H1 (cell line): ENCODE data around the gene RAPGEF5. TPM values are rescaled to one million over a fixed set of nuclear protein-coding genes. Genes with fewer than 3 reads are reported as not detected.

ENCODE experiments used
- CTCF ChIA-PET: fragments of 300-600 bp; sonication (Branson Sonifier 250); formaldehyde crosslinking; loops from one replicate; lab custom pipeline; 2021; ENCODE audit not compliant: partially characterized antibody; lab: Charles Lee
- POLR2A ChIA-PET: fragments of 300-600 bp; sonication (Branson Sonifier 250); formaldehyde crosslinking; loops from one replicate; lab custom pipeline; 2021; ENCODE audit warnings: inconsistent platforms; ENCODE audit not compliant: partially characterized antibody; lab: Charles Lee
- DNase-seq, 2 experiments: peaks; one replicate each; pipeline versions ENCODE4 v3.0.0 to v3.0.0-alpha.2; 2010 to 2022; ENCODE audit warnings: low spot score in 2 of 2, low read depth in 1 of 2, mixed read lengths in 1 of 2
- FAIRE-seq: peaks from 2 replicates; lab custom pipeline; 2011; peaks lifted over from hg19 to GRCh38; lab: Jason Lieb, UNC
- H2AFZ ChIP-seq: 2 replicates; pipeline ENCODE4 v1.8.1; 2012; ENCODE audit warnings: low read length, inconsistent platforms
- H2AK5ac ChIP-seq: 2 replicates; pipeline ENCODE4 v1.6.1; 2013; ENCODE audit warnings: low read depth, low read length
- H2BK120ac ChIP-seq: replicated peaks from 2 replicates; pipeline ENCODE3; 2013; ENCODE audit warnings: low read depth, low read length, inconsistent platforms
- H2BK12ac ChIP-seq: 2 replicates; pipeline ENCODE4 v1.6.1; 2013; ENCODE audit warnings: low read depth, low read length
- H2BK15ac ChIP-seq: 2 replicates; pipeline ENCODE4 v1.6.1; 2013; ENCODE audit warnings: low read length
- H2BK20ac ChIP-seq: 2 replicates; pipeline ENCODE4 v1.6.1; 2013; ENCODE audit warnings: low read length
- H2BK5ac ChIP-seq: 2 replicates; pipeline ENCODE4 v1.6.1; 2013; ENCODE audit warnings: low read depth, low read length
- H3K14ac ChIP-seq: 2 replicates; pipeline ENCODE4 v1.6.1; 2013; ENCODE audit warnings: inconsistent platforms; ENCODE audit not compliant: insufficient read length
- H3K18ac ChIP-seq: 2 replicates; pipeline ENCODE4 v1.6.1; 2013; ENCODE audit warnings: low read length; ENCODE audit errors: extremely low read depth
- H3K23ac ChIP-seq: 2 replicates; pipeline ENCODE4 v1.6.1; 2013; ENCODE audit warnings: inconsistent platforms; ENCODE audit not compliant: insufficient read length
- H3K23me2 ChIP-seq: 2 replicates; pipeline ENCODE4 v1.6.1; 2013; ENCODE audit warnings: low read depth, low read length
- H3K27ac ChIP-seq: 2 replicates; pipeline ENCODE4 v1.6.1; 2011; ENCODE audit warnings: low read depth, low read length, inconsistent platforms
- H3K27me3 ChIP-seq, 4 experiments: replicated peaks in 1 of 4; 1 replicate in 1 of 4; 2 replicates in 3 of 4; pipeline versions ENCODE4 v1.6.1 to v1.8.1; 2011 to 2013; ENCODE audit warnings: low read length in 3 of 4, mild to moderate bottlenecking in 3 of 4, inconsistent platforms in 2 of 4, mixed read lengths in 2 of 4, moderate library complexity in 1 of 4; ENCODE audit not compliant: control insufficient read depth in 3 of 4, insufficient read depth in 3 of 4; ENCODE audit errors: extremely low read depth in 1 of 4
- H3K36me3 ChIP-seq, 4 experiments: 2 replicates each; pipeline versions ENCODE4 v1.6.1 to v1.8.1; 2011 to 2013; ENCODE audit warnings: mild to moderate bottlenecking in 4 of 4, low read length in 3 of 4, moderate library complexity in 2 of 4, control low read depth in 1 of 4, inconsistent platforms in 1 of 4; ENCODE audit not compliant: insufficient read depth in 4 of 4, control insufficient read depth in 2 of 4
- H3K4ac ChIP-seq: replicated peaks from 2 replicates; pipeline ENCODE3; 2013; ENCODE audit warnings: low read length, low read depth, mixed read lengths, inconsistent platforms; ENCODE audit not compliant: insufficient read length
- H3K4me1 ChIP-seq, 4 experiments: replicated peaks in 1 of 4; 1 replicate in 1 of 4; 2 replicates in 3 of 4; pipeline versions ENCODE4 v1.6.1 to v1.8.1; 2011 to 2013; ENCODE audit warnings: low read length in 3 of 4, inconsistent platforms in 2 of 4, mixed read lengths in 1 of 4; ENCODE audit not compliant: insufficient read depth in 4 of 4, control insufficient read depth in 3 of 4
- H3K4me2 ChIP-seq, 2 experiments: 2 replicates each; pipeline versions ENCODE4 v1.6.1 to v1.8.1; 2011 to 2013; ENCODE audit warnings: low read depth in 2 of 2, low read length in 2 of 2, control low read depth in 1 of 2, inconsistent platforms in 1 of 2, mild to moderate bottlenecking in 1 of 2; ENCODE audit not compliant: insufficient read depth in 1 of 2
- H3K4me3 ChIP-seq, 4 experiments: fragments of 200-600, 300-600 bp in 1 of 4; sonication (generic), shearing (Covaris generic), sonication (Bioruptor Twin) in 1 of 4; 2 replicates each; pipeline versions ENCODE4 v1.5.1 to v1.8.1; 2011 to 2016; ENCODE audit warnings: low read length in 4 of 4, low read depth in 3 of 4, control low read depth in 2 of 4, inconsistent platforms in 2 of 4, mild to moderate bottlenecking in 2 of 4, mixed read lengths in 1 of 4, moderate library complexity in 1 of 4; ENCODE audit not compliant: insufficient read depth in 2 of 4; ENCODE audit errors: extremely low read depth in 1 of 4
- H3K56ac ChIP-seq: replicated peaks from 2 replicates; pipeline ENCODE3; 2013; ENCODE audit warnings: low read depth, mild to moderate bottlenecking, mixed read lengths, low read length, inconsistent platforms; ENCODE audit not compliant: insufficient read length
- H3K79me1 ChIP-seq: 2 replicates; pipeline ENCODE4 v1.6.1; 2013; ENCODE audit warnings: low read depth, low read length, control low read depth
- H3K79me2 ChIP-seq, 2 experiments: 2 replicates each; pipeline versions ENCODE4 v1.6.1 to v1.8.1; 2012 to 2013; ENCODE audit warnings: low read length in 2 of 2, mild to moderate bottlenecking in 2 of 2, inconsistent platforms in 1 of 2; ENCODE audit not compliant: insufficient read depth in 2 of 2, control insufficient read depth in 1 of 2
- H3K9ac ChIP-seq, 4 experiments: replicated peaks in 1 of 4; 1 replicate in 1 of 4; 2 replicates in 3 of 4; pipeline versions ENCODE4 v1.6.1 to v1.8.1; 2011 to 2013; ENCODE audit warnings: low read depth in 3 of 4, low read length in 3 of 4, control low read depth in 2 of 4, mild to moderate bottlenecking in 2 of 4, moderate library complexity in 2 of 4, inconsistent platforms in 1 of 4; ENCODE audit errors: extremely low read depth in 1 of 4
- H3K9me3 ChIP-seq, 2 experiments: 2 replicates each; pipeline versions ENCODE4 v1.6.1 to v1.8.1; 2012 to 2013; ENCODE audit warnings: mild to moderate bottlenecking in 2 of 2, moderate library complexity in 2 of 2, control low read depth in 1 of 2, inconsistent platforms in 1 of 2, low read depth in 1 of 2, low read length in 1 of 2, mixed read lengths in 1 of 2; ENCODE audit not compliant: insufficient read depth in 2 of 2
- H4K20me1 ChIP-seq, 2 experiments: replicated peaks in 1 of 2; 2 replicates each; pipeline versions ENCODE3 to v1.8.1; 2011 to 2013; ENCODE audit warnings: inconsistent platforms in 2 of 2, low read length in 2 of 2, mild to moderate bottlenecking in 1 of 2; ENCODE audit not compliant: insufficient read depth in 2 of 2, control insufficient read depth in 1 of 2
- H4K5ac ChIP-seq: 2 replicates; pipeline ENCODE4 v1.6.1; 2013; ENCODE audit warnings: low read length, low read depth, mixed read lengths, inconsistent platforms; ENCODE audit not compliant: insufficient read length
- H4K8ac ChIP-seq: 2 replicates; pipeline ENCODE4 v1.8.0; 2013; ENCODE audit warnings: mild to moderate bottlenecking, moderate library complexity, low read length, inconsistent platforms; ENCODE audit not compliant: insufficient read depth; ENCODE audit errors: extremely low read depth
- H4K91ac ChIP-seq: replicated peaks from 2 replicates; pipeline ENCODE3; 2013; ENCODE audit warnings: low read length, mixed read lengths, inconsistent platforms; ENCODE audit not compliant: insufficient read length
- CHD1 ChIP-seq: IDR thresholded peaks from 2 replicates; pipeline ENCODE4 v1.6.1; 2012; ENCODE audit warnings: low read depth, low read length, improper control_type of control experiment
- SIX5 ChIP-seq: IDR thresholded peaks from 2 replicates; pipeline ENCODE4 v1.6.1; 2011; ENCODE audit warnings: mild to moderate bottlenecking, low read depth, low read length
- WGBS, 2 experiments: shearing (Covaris generic) in 1 of 2; methylation state at CpG; one replicate each; pipeline versions ENCODE4 v1.1.6 to v1.1.7; 2013 to 2015; ENCODE audit warnings: low lambda C conversion rate in 2 of 2, mixed read lengths in 2 of 2, inconsistent platforms in 1 of 2, low coverage in 1 of 2, missing lambda C conversion rate in 1 of 2; ENCODE audit not compliant: insufficient replicate concordance in 2 of 2, insufficient coverage in 1 of 2, insufficient read length in 1 of 2; ENCODE audit errors: extremely low coverage in 1 of 2, missing lambda C conversion rate in 1 of 2; 5-methylcytosine and 5-hydroxymethylcytosine counted together
- polyA plus RNA-seq, 7 experiments: library from polyadenylated mRNA; depleted of rRNA in 3 of 7; stranded (reverse) in 5 of 7; unstranded in 2 of 7; fragments of >200 nt in 5 of 7; fragments of 200-250 nt in 2 of 7; gene quantifications; 1 replicate in 5 of 7; 2 replicates in 1 of 7; 4 replicates in 1 of 7; pipeline versions ENCODE4 v1.2.1 to v1.2.3, GENCODE V29; 2011 to 2013; ENCODE audit warnings: missing spikeins in 2 of 7, mixed read lengths in 2 of 7
- total RNA-seq: library from RNA; stranded (reverse); fragmentation: NEBNext Ultra II Directional; extraction: Animal tissue kit (Norgen Biotek cat#: 25700); gene quantifications from 2 replicates; pipeline ENCODE4 v1.2.1, GENCODE V29; 2021

The RAPGEF5 gene
- total and polyA plus RNA-seq, 2 of the 8 experiments (the other 6 are each of a cell fraction or from before 2014, with no cell fraction given), result 4.4 to 22.9 TPM

GRCh38 chr7:22154143-22154529 is 202.8 kb downstream of the RAPGEF5 start:
- no peak overlapping the region for H2BK20ac ChIP-seq
- no peak overlapping the region for H4K8ac ChIP-seq
- peak overlapping the region; percentile 18 to 52; a peak in 1 of 4 replicates for H3K4me2 ChIP-seq
- ChIA-PET CTCF (interaction anchor here (0.9 to 3.9 kb wide), 3 partner anchors 9 to 45 kb away, joined by 3 to 16 read pairs (median 3); no protein-coding TSS in a partner anchor), POLR2A (no interaction called here)
- 69% methylated on average over 2 of the region's 2 CpGs; no CpG with 5 or more reads in 1 of the 2 experiments for WGBS, 2 experiments
- H3K56ac ChIP-seq, result no peak overlapping the region
- no peak overlapping the region for H3K23ac ChIP-seq
- no peak overlapping the region for H2BK120ac ChIP-seq
- no peaks in the 10 kb centered on the region for H3K79me1 ChIP-seq
- FAIRE-seq, result no peak
- no peaks in the 10 kb centered on the region for H3K9me3 ChIP-seq
- H3K27me3 ChIP-seq, result no peaks in the 10 kb centered on the region
- H3K18ac ChIP-seq, result no peak overlapping the region
- H3K14ac ChIP-seq, result no peak overlapping the region
- no peaks in the 10 kb centered on the region for H3K23me2 ChIP-seq
- no peak overlapping the region for H2BK15ac ChIP-seq
- H4K91ac ChIP-seq, result no peak overlapping the region
- H4K5ac ChIP-seq, result no peak overlapping the region
- peaks cover 0 to 7% (median 3%) of the 10 kb centered on the region in 4 experiments; a peak in 4 of 7 replicates for H3K4me1 ChIP-seq
- no peaks in the 10 kb centered on the region for H4K20me1 ChIP-seq
- H2BK5ac ChIP-seq, result no peak overlapping the region
- H3K4me3 ChIP-seq, result no peak overlapping the region; a peak in 1 of 8 replicates
- no peak overlapping the region for H2AFZ ChIP-seq
- no peak overlapping the region for H2BK12ac ChIP-seq
- TF ChIP-seq SIX5 (no peak), CHD1 (no peak)
- TF ChIP-seq, all 59 proteins: peak for 0
- Histone ChIP-seq H3K4ac (no peak overlapping the region), H2AK5ac (no peak overlapping the region), H3K27ac (no peak overlapping the region), H3K9ac (no peak overlapping the region), H3K36me3 (peaks cover 0 to 10% (median 6%) of the 10 kb centered on the region in 4 experiments; a peak in 3 of 8 replicates), H3K79me2 (no peaks in the 10 kb centered on the region)
- DNase-seq, result no peak
